WTC11 (cell line): Measurements from ENCODE around the gene TSEN15. TPM values are rescaled to one million over a fixed set of nuclear protein-coding genes. Genes with fewer than 3 reads are reported as not detected.

ENCODE experiments used
- ATAC-seq: fragments of 200-7000 bp; cut with Tn5 transposase; 2 replicates; pipeline ENCODE4 v1.10.0; 2021; ENCODE audit warnings: mild to moderate bottlenecking, moderate library complexity
- CTCF ChIA-PET: fragments of 300-600 bp; sonication (Branson Sonifier 250); formaldehyde crosslinking; loops from one replicate; lab custom pipeline; 2021; ENCODE audit warnings: antibody characterized with exemption; lab: Charles Lee
- POLR2A ChIA-PET: fragments of 350-600 bp; sonication (Branson Sonifier 250); formaldehyde crosslinking; loops from one replicate; lab custom pipeline; 2021; ENCODE audit warnings: antibody characterized with exemption; lab: Charles Lee
- DNase-seq: peaks from one replicate; pipeline ENCODE4 v3.0.0; 2021; ENCODE audit warnings: low spot score
- H3K27ac Mint-ChIP-seq: 2 replicates; pipeline ENCODE4 v1.8.0; 2021; ENCODE audit warnings: mixed read lengths
- H3K27me3 Mint-ChIP-seq: 2 replicates; pipeline ENCODE4 v1.8.0; 2021; ENCODE audit warnings: low read depth, mild to moderate bottlenecking, moderate library complexity, mixed read lengths
- H3K36me3 Mint-ChIP-seq: 2 replicates; pipeline ENCODE4 v1.8.0; 2021; ENCODE audit warnings: mixed read lengths
- H3K4me1 Mint-ChIP-seq: 2 replicates; pipeline ENCODE4 v1.8.0; 2022; ENCODE audit warnings: mixed read lengths
- H3K4me3 Mint-ChIP-seq: 2 replicates; pipeline ENCODE4 v1.8.0; 2021; ENCODE audit warnings: mild to moderate bottlenecking, moderate library complexity, mixed read lengths
- H3K9me3 Mint-ChIP-seq: 2 replicates; pipeline ENCODE4 v1.8.0; 2021; ENCODE audit warnings: mixed read lengths
- ATF1 ChIP-seq: sonication (generic); formaldehyde crosslinking; IDR thresholded peaks from 2 replicates; pipeline ENCODE4 v1.8.1; 2023; ENCODE audit warnings: mild to moderate bottlenecking, moderate library complexity, missing genetic modification reagents
- ATF6 ChIP-seq: sonication (generic); formaldehyde crosslinking; IDR thresholded peaks from 2 replicates; pipeline ENCODE4 v1.8.1; 2023; ENCODE audit warnings: mild to moderate bottlenecking, missing genetic modification reagents
- E2F4 ChIP-seq: sonication (generic); formaldehyde crosslinking; IDR thresholded peaks from 2 replicates; pipeline ENCODE4 v1.8.1; 2022; ENCODE audit warnings: low read depth, mild to moderate bottlenecking, moderate library complexity, missing genetic modification reagents, borderline replicate concordance
- EMX1 ChIP-seq: fragments of 250-450 bp; sonication (Bioruptor Pico); IDR thresholded peaks from 2 replicates; pipeline ENCODE4 v1.8.0; 2021; ENCODE audit warnings: mild to moderate bottlenecking
- ESRRA ChIP-seq: sonication (generic); formaldehyde crosslinking; IDR thresholded peaks from 2 replicates; pipeline ENCODE4 v1.8.1; 2022; ENCODE audit warnings: mild to moderate bottlenecking, missing genetic modification reagents, borderline replicate concordance
- FOXK1 ChIP-seq: sonication (generic); formaldehyde crosslinking; IDR thresholded peaks from 2 replicates; pipeline ENCODE4 v1.8.0; 2022; ENCODE audit warnings: mild to moderate bottlenecking, moderate library complexity, missing genetic modification reagents
- HMGXB4 ChIP-seq: sonication (generic); formaldehyde crosslinking; IDR thresholded peaks from 2 replicates; pipeline ENCODE4 v1.8.1; 2023; ENCODE audit warnings: mild to moderate bottlenecking, moderate library complexity, missing genetic modification reagents
- KAT7 ChIP-seq: sonication (generic); formaldehyde crosslinking; IDR thresholded peaks from 2 replicates; pipeline ENCODE4 v1.8.1; 2023; ENCODE audit warnings: missing genetic modification reagents, mild to moderate bottlenecking, borderline replicate concordance
- MLX ChIP-seq: sonication (generic); formaldehyde crosslinking; IDR thresholded peaks from 2 replicates; pipeline ENCODE4 v1.8.1; 2023; ENCODE audit warnings: mild to moderate bottlenecking, missing genetic modification reagents, moderate library complexity
- MYBL2 ChIP-seq: sonication (generic); formaldehyde crosslinking; IDR thresholded peaks from 2 replicates; pipeline ENCODE4 v1.8.1; 2023; ENCODE audit warnings: mild to moderate bottlenecking, moderate library complexity, missing genetic modification reagents
- NFYB ChIP-seq: sonication (generic); formaldehyde crosslinking; conservative IDR thresholded peaks from 2 replicates; pipeline ENCODE4 v1.8.0; 2022; ENCODE audit warnings: low read depth, missing genetic modification reagents
- PRDM15 ChIP-seq: sonication (generic); formaldehyde crosslinking; IDR thresholded peaks from 2 replicates; pipeline ENCODE4 v1.8.0; 2022; ENCODE audit warnings: missing genetic modification reagents
- SOX15 ChIP-seq: fragments of 250-450 bp; sonication (Bioruptor Pico); IDR thresholded peaks from 2 replicates; pipeline ENCODE4 v1.9.0; 2021; ENCODE audit warnings: mild to moderate bottlenecking
- SP1 ChIP-seq: sonication (generic); formaldehyde crosslinking; conservative IDR thresholded peaks from 2 replicates; pipeline ENCODE4 v1.8.1; 2022; ENCODE audit warnings: missing genetic modification reagents
- TP53 ChIP-seq: sonication (generic); formaldehyde crosslinking; IDR thresholded peaks from 2 replicates; pipeline ENCODE4 v1.8.1; 2023; ENCODE audit warnings: mild to moderate bottlenecking, missing genetic modification reagents
- ZNF396 ChIP-seq: fragments of 250-450 bp; sonication (Bioruptor Pico); IDR thresholded peaks from 2 replicates; pipeline ENCODE4 v1.8.0; 2021; ENCODE audit warnings: mild to moderate bottlenecking, moderate library complexity, borderline replicate concordance
- ZNF423 ChIP-seq: fragments of 250-450 bp; sonication (Bioruptor Pico); IDR thresholded peaks from 2 replicates; pipeline ENCODE4 v2.1.2; 2022; ENCODE audit warnings: mild to moderate bottlenecking, moderate library complexity
- ZSCAN18 ChIP-seq: fragments of 250-450 bp; sonication (Bioruptor Pico); IDR thresholded peaks from 2 replicates; pipeline ENCODE4 v2.1.2; 2022; ENCODE audit warnings: mild to moderate bottlenecking, moderate library complexity
- total RNA-seq: library from RNA; stranded (reverse); gene quantifications from 3 replicates; pipeline ENCODE4 v1.2.3, GENCODE V29; 2021
- TF ChIP-seq, protein P1 (sequence below): fragments of 200-600 bp; IDR thresholded peaks from 2 replicates; pipeline ENCODE4 v1.8.0; 2022; ENCODE audit warnings: antibody characterized with exemption
- TF ChIP-seq, protein P2 (sequence below): sonication (generic); formaldehyde crosslinking; IDR thresholded peaks from 2 replicates; pipeline ENCODE4 v1.8.0; 2023; ENCODE audit warnings: missing genetic modification reagents
- TF ChIP-seq, protein P3 (sequence below): sonication (generic); formaldehyde crosslinking; IDR thresholded peaks from 2 replicates; pipeline ENCODE4 v1.8.0; 2022; ENCODE audit warnings: mild to moderate bottlenecking, missing genetic modification reagents

The TSEN15 gene
- total RNA-seq, 1 experiment from 2014 or later = 23.8 TPM

- TF ChIP-seq, protein P1, sequence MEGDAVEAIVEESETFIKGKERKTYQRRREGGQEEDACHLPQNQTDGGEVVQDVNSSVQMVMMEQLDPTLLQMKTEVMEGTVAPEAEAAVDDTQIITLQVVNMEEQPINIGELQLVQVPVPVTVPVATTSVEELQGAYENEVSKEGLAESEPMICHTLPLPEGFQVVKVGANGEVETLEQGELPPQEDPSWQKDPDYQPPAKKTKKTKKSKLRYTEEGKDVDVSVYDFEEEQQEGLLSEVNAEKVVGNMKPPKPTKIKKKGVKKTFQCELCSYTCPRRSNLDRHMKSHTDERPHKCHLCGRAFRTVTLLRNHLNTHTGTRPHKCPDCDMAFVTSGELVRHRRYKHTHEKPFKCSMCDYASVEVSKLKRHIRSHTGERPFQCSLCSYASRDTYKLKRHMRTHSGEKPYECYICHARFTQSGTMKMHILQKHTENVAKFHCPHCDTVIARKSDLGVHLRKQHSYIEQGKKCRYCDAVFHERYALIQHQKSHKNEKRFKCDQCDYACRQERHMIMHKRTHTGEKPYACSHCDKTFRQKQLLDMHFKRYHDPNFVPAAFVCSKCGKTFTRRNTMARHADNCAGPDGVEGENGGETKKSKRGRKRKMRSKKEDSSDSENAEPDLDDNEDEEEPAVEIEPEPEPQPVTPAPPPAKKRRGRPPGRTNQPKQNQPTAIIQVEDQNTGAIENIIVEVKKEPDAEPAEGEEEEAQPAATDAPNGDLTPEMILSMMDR = no peak
- no peak for TF ChIP-seq ZSCAN18 (CRISPR knock-in tag)
Measured at GRCh38 chr1:184082541-184083415, 31.2 kb downstream of the TSEN15 start (continued).

DNA sequence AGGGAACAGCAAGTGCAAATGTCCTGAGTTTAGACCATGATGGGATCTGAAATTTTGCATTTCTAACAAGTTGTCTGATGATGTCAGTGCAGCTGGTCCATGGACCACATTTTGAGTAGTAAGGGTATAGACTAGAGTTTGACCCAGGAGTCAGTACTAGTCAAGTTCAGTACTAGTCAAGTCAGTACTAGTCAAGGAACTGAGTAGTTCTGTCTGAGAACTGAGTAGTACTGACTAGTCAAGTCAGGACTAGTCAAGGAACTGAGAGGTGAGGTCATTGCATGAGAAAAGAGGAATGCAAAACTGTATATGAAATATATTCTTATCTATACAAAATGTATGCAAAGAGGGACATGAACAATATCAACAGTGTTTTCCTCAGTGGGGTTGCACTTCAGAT is 34.1 kb downstream of the TSEN15 start:
- Mint-ChIP-seq H3K27ac (no peak overlapping the region), H3K9me3 (peaks cover 9% of the 10 kb centered on the region; the same call in 1 of the 2 replicates), H3K36me3 (no peaks in the 10 kb centered on the region), H3K4me3 (no peak overlapping the region), H3K27me3 (no peaks in the 10 kb centered on the region; the same call in 1 of the 2 replicates), H3K4me1 (no peaks in the 10 kb centered on the region)
- TF ChIP-seq ZNF423 (CRISPR knock-in tag) (no peak), ESRRA (CRISPR knock-in tag) (no peak), MYBL2 (CRISPR knock-in tag) (no peak), NFYB (CRISPR knock-in tag) (no peak), KAT7 (CRISPR knock-in tag) (no peak), ZNF396 (CRISPR knock-in tag) (no peak), E2F4 (CRISPR knock-in tag) (no peak), ATF6 (CRISPR knock-in tag) (no peak), EMX1 (CRISPR knock-in tag) (no peak), TP53 (no peak), SOX15 (no peak), PRDM15 (no peak), ATF1 (CRISPR knock-in tag) (no peak), SP1 (CRISPR knock-in tag) (no peak), MLX (no peak), FOXK1 (CRISPR knock-in tag) (no peak), HMGXB4 (CRISPR knock-in tag) (no peak)
- TF ChIP-seq, protein P2, sequence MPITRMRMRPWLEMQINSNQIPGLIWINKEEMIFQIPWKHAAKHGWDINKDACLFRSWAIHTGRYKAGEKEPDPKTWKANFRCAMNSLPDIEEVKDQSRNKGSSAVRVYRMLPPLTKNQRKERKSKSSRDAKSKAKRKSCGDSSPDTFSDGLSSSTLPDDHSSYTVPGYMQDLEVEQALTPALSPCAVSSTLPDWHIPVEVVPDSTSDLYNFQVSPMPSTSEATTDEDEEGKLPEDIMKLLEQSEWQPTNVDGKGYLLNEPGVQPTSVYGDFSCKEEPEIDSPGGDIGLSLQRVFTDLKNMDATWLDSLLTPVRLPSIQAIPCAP (CRISPR knock-in tag) = no peak
- TF ChIP-seq, protein P3, sequence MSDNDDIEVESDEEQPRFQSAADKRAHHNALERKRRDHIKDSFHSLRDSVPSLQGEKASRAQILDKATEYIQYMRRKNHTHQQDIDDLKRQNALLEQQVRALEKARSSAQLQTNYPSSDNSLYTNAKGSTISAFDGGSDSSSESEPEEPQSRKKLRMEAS = no peak
- DNase-seq (no peak), ATAC-seq (no peak)
- ChIA-PET POLR2A (no interaction called here), CTCF (no interaction called here)
